Esophagus squamous epithelium (tissue), 5 donors: ENCODE results near the gene PRPH. TPM values are rescaled to one million over a fixed set of nuclear protein-coding genes. Genes with fewer than 3 reads are reported as not detected.

Experiments
- DNase-seq: peaks from one replicate; lab custom pipeline; 2025; lab: John Stamatoyannopoulos, UW
- H3K27ac ChIP-seq, 4 donors: fragments of 200-600 bp; sonication (generic); one replicate each; pipeline ENCODE4 v1.5.1; 2016 to 2019; ENCODE audit warnings: mild to moderate bottlenecking in 1 of 4
- H3K27me3 ChIP-seq, 4 donors: fragments of 200-600 bp; sonication (generic); 1 replicate in 3 of 4; 2 replicates in 1 of 4; pipeline versions ENCODE4 v1.5.1 to v1.6.0; 2017 to 2021; ENCODE audit warnings: antibody characterized with exemption in 1 of 4
- H3K36me3 ChIP-seq, 3 donors: fragments of 200-600 bp; sonication (generic); one replicate each; pipeline ENCODE4 v1.5.1; 2016 to 2019
- H3K4me1 ChIP-seq, 3 donors: fragments of 200-600 bp; sonication (generic); one replicate each; pipeline ENCODE4 v1.5.1; 2017 to 2019
- H3K4me3 ChIP-seq, 4 donors: fragments of 200-600 bp; sonication (generic); 1 replicate in 3 of 4; 2 replicates in 1 of 4; pipeline ENCODE4 v1.5.1; 2016 to 2019; ENCODE audit warnings: mild to moderate bottlenecking in 2 of 4, moderate library complexity in 1 of 4
- H3K9me3 ChIP-seq, 3 donors: fragments of 200-600 bp; sonication (generic); one replicate each; pipeline ENCODE4 v1.5.1; 2016 to 2019
- POLR2A ChIP-seq, 4 donors: fragments of 450-650 bp; IDR thresholded peaks; one replicate each; pipeline ENCODE4 v1.6.1; 2017; ENCODE audit warnings: antibody characterized with exemption in 4 of 4, mild to moderate bottlenecking in 4 of 4, moderate library complexity in 3 of 4
- WGBS, 2 donors: methylation state at CpG; one replicate each; pipeline ENCODE4 v1.1.5; 2018; 5-methylcytosine and 5-hydroxymethylcytosine counted together
- intact Hi-C: fragments of 100-400 bp; cut with DNase I; formaldehyde crosslinking; loops from one replicate; pipeline ENCODE4 v1.15.0; 2022
- total RNA-seq, 4 donors: library from RNA; depleted of rRNA; stranded (reverse); fragments of >200 nt; gene quantifications; one replicate each; pipeline ENCODE4 v1.1.0, GENCODE V29; 2016
- TF ChIP-seq, protein P1 (sequence below), 6 experiments: fragments of 450-650 bp in 4 of 6; fragments of 200-600 bp in 2 of 6; sonication (generic) in 2 of 6; IDR thresholded peaks; one replicate each; pipeline ENCODE4 v1.5.1; 2016 to 2019; ENCODE audit warnings: antibody characterized with exemption in 6 of 6, mild to moderate bottlenecking in 4 of 6, moderate library complexity in 4 of 6
- donor health status: DM: yes; HTN: yes; CAD: no.

The PRPH gene
- total RNA-seq, 4 donors from 2014 or later: 0.57 TPM; not detected in 3

DNA sequence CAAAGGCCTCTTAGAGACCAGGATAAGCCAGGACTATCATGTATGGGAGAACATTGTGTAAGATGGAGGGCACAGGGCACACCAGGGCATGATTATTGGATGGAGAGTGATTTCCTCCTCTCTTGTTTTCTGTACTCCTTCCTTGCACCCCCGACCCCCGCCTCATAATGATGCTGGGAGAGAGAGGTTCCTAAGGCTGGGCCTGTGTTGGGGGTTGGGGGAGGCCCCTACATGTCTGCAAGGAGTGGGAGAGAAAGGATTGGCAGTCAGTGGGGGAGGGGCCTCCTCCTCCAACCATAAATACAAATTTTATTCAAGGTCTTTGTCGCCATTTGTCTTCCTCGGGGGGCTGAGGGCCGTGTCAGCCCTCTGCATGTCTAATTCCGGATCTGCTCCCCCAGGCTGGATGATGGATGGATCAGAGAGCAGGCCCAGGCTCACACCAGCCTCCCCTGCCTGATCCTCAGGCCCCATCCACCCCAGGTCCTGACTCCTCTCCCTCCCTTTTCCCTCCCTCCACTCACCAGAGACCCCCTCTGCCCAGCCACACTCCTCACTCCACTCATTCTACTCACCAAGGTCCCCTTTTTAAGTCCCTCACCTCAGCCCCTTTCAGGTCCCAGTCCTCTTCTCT lies 44.0 kb downstream of the PRPH start:
- DNase-seq: no peak
- Histone ChIP-seq H3K36me3 (no peaks in the 10 kb centered on the region), H3K27ac (no peak overlapping the region), H3K4me3 (no peak overlapping the region), H3K4me1 (peaks cover 25 to 41% (median 30%) of the 10 kb centered on the region in 3 donors), H3K9me3 (no peaks in the 10 kb centered on the region), H3K27me3 (peaks cover 13 to 100% (median 30%) of the 10 kb centered on the region in 4 donors)
- 64 to 75% methylated on average over 6 of the region's 6 CpGs for whole genome bisulfite sequencing, 2 donors
- no peak for TF ChIP-seq POLR2A (IDR thresholded peaks at IDR 0.05)
- TF ChIP-seq, protein P1, sequence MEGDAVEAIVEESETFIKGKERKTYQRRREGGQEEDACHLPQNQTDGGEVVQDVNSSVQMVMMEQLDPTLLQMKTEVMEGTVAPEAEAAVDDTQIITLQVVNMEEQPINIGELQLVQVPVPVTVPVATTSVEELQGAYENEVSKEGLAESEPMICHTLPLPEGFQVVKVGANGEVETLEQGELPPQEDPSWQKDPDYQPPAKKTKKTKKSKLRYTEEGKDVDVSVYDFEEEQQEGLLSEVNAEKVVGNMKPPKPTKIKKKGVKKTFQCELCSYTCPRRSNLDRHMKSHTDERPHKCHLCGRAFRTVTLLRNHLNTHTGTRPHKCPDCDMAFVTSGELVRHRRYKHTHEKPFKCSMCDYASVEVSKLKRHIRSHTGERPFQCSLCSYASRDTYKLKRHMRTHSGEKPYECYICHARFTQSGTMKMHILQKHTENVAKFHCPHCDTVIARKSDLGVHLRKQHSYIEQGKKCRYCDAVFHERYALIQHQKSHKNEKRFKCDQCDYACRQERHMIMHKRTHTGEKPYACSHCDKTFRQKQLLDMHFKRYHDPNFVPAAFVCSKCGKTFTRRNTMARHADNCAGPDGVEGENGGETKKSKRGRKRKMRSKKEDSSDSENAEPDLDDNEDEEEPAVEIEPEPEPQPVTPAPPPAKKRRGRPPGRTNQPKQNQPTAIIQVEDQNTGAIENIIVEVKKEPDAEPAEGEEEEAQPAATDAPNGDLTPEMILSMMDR (IDR thresholded peaks at IDR 0.05): no peak
- intact Hi-C loops: loop anchor here (5.0 kb wide), 1 partner anchor 47 kb away; no protein-coding TSS in a partner anchor

DNA sequence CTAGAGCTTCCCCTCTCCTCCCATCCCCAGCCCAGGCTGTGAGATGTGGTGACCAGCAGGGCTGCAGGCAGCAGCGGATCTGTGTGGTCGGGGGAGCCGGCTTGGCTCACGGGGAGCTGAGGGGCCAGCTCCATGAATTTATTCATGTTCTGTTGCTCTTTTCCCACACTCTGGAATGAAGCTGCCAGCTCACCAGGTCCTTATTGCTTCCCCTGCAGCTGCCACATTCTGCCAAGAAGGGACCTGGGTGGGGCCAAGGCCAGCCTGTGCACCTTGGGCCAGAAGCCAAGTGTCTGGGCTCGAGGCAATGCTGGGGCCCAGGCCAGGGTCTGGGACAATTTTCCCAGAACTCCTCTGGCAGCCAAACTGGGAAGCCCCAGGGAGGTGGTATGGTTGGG lies 44.5 kb downstream of the PRPH start:
- no peaks in the 10 kb centered on the region for H3K36me3 ChIP-seq
- no peak overlapping the region for H3K4me3 ChIP-seq
- H3K9me3 ChIP-seq: no peaks in the 10 kb centered on the region
- H3K27me3 ChIP-seq: peaks cover 13 to 100% (median 29%) of the 10 kb centered on the region in 4 donors
- H3K27ac ChIP-seq: no peak overlapping the region
- H3K4me1 ChIP-seq: peaks cover 25 to 43% (median 30%) of the 10 kb centered on the region in 3 donors
- intact Hi-C loops: loop anchor here (5.0 kb wide), 1 partner anchor 47 kb away; no protein-coding TSS in a partner anchor
- WGBS, 2 donors: 45 to 49% methylated on average over 4 to 5 of the region's 5 CpGs
- no peak for TF ChIP-seq POLR2A (IDR thresholded peaks at IDR 0.05)
- TF ChIP-seq, protein P1 (IDR thresholded peaks at IDR 0.05): no peak
- no peak for DNase-seq

DNA sequence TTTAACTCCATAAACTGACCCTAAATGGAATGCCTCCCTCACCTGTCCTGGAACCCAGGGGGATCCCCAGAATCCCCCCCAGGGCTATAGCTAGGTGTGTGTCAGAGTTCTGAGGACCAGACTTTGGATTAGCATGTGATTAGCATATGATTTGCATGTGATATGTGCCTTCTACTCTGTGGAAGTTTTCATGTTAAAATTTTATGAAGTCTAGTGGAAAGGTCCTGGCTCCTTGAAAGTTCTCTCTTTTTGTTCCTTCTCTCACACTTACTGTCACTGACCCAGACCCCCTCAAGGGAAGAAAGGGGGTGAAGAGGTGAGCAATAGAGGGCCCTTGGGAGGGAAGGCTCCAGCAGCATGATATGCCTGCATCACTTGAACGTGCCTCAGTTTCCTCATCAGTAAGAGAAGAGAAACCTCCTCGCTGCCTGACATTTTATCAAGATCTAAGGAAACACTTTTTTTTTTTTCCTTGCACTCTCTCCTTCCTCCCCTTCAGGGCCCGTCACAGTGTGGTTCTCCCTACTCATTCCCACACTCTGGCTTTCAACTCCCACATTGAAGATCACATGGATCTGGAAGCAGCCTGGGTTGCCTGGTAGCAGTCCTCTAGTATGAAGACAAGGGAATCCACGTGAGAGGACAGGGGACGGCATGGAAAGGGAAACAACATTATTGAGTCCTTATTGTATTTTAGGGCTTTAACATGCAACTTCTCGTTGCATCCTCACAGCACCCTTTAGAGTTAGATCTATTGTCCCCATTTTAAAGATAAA lies 45.3 kb downstream of the PRPH start:
- TF ChIP-seq POLR2A (IDR thresholded peaks at IDR 0.05): no peak
- TF ChIP-seq, protein P1 (IDR thresholded peaks at IDR 0.05): no peak
- intact Hi-C loops: no loop called here
- Histone ChIP-seq H3K27ac (no peak overlapping the region), H3K27me3 (peaks cover 21 to 100% (median 31%) of the 10 kb centered on the region in 4 donors), H3K36me3 (no peaks in the 10 kb centered on the region), H3K4me1 (peaks cover 29 to 50% (median 36%) of the 10 kb centered on the region in 3 donors), H3K4me3 (no peak overlapping the region), H3K9me3 (no peaks in the 10 kb centered on the region)
- no peak for DNase-seq
- WGBS, 2 donors: 56 to 64% methylated on average over 6 of the region's 6 CpGs

DNA sequence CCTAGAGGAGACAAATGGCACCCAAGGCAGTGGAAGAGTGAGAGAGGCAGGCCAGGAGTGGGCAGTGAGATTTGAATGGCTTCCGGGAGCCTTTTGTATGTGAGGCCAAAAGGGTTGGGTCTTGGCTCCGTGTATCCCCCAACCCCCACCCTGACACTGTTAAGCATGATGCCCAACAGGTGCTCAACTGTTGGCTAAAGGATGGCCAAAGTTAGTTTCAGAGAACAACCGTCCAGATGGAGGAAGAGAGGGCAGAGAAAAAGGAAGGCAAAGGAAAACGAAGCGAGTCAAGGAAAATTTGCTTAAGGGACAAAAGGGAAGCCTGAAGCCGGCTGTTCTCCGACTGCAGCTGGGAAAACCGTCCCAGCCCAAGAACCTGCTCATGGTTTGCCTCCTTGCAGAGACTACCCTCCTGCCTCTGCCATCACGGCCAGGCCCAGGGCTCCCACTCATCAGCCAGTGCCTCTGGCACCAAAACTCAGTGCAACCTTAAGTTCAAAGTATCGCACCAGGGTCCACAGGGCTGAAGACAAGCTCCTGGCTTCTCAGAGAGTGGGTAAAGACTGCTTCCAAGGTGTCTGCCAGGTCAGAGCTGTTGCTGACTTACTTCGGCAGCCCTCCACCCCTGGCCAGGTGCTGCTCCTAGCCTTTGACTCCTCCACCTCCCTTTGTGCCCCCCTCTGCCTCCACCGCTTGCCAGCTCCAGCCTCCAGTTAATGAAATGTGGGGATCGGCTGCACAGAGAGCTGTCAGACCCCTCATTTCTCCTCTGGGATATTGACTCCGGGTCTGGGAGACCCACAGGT lies 46.2 kb downstream of the PRPH start:
- H3K9me3 ChIP-seq: no peaks in the 10 kb centered on the region
- peaks cover 38 to 56% (median 45%) of the 10 kb centered on the region in 3 donors for H3K4me1 ChIP-seq
- TF ChIP-seq, protein P1 (IDR thresholded peaks at IDR 0.05): no peak
- TF ChIP-seq POLR2A (IDR thresholded peaks at IDR 0.05): no peak
- intact Hi-C loops: no loop called here
- H3K27me3 ChIP-seq: peaks cover 17 to 100% (median 32%) of the 10 kb centered on the region in 4 donors
- DNase-seq: no peak
- WGBS, 2 donors: 51 to 54% methylated on average over 7 to 14 of the region's 14 CpGs
- no peak overlapping the region for H3K4me3 ChIP-seq
- no peak overlapping the region for H3K27ac ChIP-seq
- no peaks in the 10 kb centered on the region for H3K36me3 ChIP-seq
